Stimulated activated naive CD8-positive, alpha-beta T cell treated with anti-CD3 and anti-CD28 coated beads, Interleukin-15, Interleukin-2, amounts not matched to agents 100 ng/mL and 50 ng/mL, for 24 hours (primary cell): ENCODE measurements around the gene PRKCQ.
"Not testable (repeated sequence)": the region's sequence is repeated elsewhere in the genome, so short reads cannot be mapped to it uniquely, and the experiment has no call there.

ENCODE experiments used
- H3K27ac Mint-ChIP-seq: one replicate; pipeline ENCODE4 v1.8.0; 2021; ENCODE audit warnings: mild to moderate bottlenecking, mixed read lengths
- H3K27me3 Mint-ChIP-seq: one replicate; pipeline ENCODE4 v1.8.0; 2021; ENCODE audit warnings: mixed read lengths
- H3K36me3 Mint-ChIP-seq: one replicate; pipeline ENCODE4 v1.8.0; 2021; ENCODE audit warnings: low read depth, mixed read lengths
- H3K4me1 Mint-ChIP-seq: one replicate; pipeline ENCODE4 v1.8.0; 2021; ENCODE audit warnings: low read depth, mixed read lengths
- H3K4me3 Mint-ChIP-seq: one replicate; pipeline ENCODE4 v1.8.0; 2021; ENCODE audit warnings: mild to moderate bottlenecking, mixed read lengths
- H3K9me3 Mint-ChIP-seq: one replicate; pipeline ENCODE4 v1.8.0; 2021; ENCODE audit warnings: mixed read lengths

The PRKCQ gene

DNA sequence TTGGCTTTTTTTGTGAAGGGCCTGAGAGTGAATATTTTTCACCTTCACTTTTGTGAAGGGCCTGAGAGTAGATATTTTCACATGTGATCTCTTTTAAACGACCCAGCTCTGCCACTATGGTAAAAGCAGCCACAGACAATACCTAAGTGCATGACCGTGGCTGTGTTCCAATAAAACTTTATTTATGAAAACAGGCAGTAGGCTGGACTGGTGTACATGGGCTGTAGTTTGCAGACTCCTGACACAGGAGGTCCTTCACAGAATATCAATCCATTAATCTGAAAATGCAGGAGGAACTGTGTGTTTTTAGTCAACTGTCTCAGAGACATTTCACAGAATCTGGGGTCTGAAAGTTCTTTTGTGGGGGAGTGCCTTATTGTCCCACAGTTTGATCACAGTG lies 186.9 kb downstream of the PRKCQ start:
- Mint-ChIP-seq H3K4me1 (peaks cover 16% of the 10 kb centered on the region), H3K27ac (no peak overlapping the region), H3K36me3 (peaks cover 10% of the 10 kb centered on the region)

DNA sequence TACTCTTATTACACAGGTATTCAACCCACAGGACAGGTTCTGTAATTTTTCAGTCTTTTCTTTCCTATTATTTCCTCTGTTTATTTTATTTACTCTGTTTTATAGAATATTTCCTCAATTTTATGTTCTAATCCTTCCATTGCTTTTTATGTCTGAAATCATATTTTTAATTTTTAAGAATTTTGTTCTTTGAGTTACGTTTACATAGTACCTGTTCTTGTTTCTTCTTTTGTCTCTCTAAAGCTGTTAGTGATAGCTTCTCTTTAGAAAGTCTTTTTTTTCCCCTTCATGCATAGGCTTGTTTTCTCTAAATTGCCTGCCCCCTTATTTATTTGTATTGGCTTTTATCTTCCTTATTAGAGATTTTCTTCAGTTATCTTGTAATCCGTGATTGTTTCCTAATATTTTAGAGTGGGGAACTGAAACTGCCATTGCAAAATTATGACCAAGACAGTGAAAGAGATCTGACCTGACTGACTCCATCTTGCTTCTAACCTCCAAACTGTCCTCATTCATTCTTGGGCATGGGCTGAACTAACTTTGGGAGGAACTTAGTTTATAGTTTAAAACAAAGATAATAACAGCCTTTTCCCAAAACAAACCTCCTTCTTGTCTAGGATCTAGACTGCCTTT lies 189.7 kb downstream of the PRKCQ start:
- H3K4me3 Mint-ChIP-seq = no peak overlapping the region
- H3K4me1 Mint-ChIP-seq = peaks cover 19% of the 10 kb centered on the region
- H3K27me3 Mint-ChIP-seq = no peaks in the 10 kb centered on the region
- peaks cover 10% of the 10 kb centered on the region for H3K36me3 Mint-ChIP-seq
- no peak overlapping the region for H3K27ac Mint-ChIP-seq
- H3K9me3 Mint-ChIP-seq = peaks cover 13% of the 10 kb centered on the region

More for the DNA sequence above, 186.9 kb downstream of the PRKCQ start:
- H3K9me3 Mint-ChIP-seq = peaks cover 10% of the 10 kb centered on the region
- no peak overlapping the region for H3K4me3 Mint-ChIP-seq
- H3K27me3 Mint-ChIP-seq = no peaks in the 10 kb centered on the region

DNA sequence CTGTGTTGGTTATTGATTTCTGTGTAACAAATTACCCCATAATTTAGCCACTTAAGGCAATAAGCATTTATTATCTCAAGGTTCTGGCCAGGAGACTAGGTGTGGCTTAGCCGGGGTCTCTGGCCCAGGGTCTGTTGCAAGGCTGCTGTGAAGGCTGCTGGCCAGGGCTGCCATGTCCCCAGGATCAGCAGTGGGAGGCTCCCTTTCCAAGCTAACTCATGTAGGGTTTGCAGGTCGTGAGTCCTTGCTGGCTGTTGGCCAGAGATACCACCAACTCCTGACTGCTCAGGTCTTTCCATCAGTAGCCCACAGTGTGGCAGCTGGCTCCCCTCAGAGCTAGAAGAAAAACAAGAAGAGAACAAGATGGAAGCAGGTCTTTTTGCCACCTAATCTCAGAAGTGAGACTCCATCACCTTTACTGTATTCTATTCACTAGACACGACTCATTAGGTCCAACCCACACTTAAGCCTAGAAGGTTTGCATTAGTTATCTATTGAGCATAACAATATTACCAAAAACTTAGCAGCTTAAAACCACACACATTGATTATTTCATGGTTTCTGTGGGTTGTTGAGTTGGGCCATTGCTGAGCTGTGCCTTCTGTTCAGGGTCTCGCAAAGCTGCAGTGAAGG lies 191.7 kb downstream of the PRKCQ start:
- Mint-ChIP-seq H3K4me1 (peaks cover 21% of the 10 kb centered on the region), H3K9me3 (peaks cover 13% of the 10 kb centered on the region), H3K27me3 (no peaks in the 10 kb centered on the region), H3K36me3 (peaks cover 10% of the 10 kb centered on the region), H3K4me3 (no peak overlapping the region), H3K27ac (no peak overlapping the region)

- no peak overlapping the region for H3K4me3 Mint-ChIP-seq
- peaks cover 13% of the 10 kb centered on the region for H3K9me3 Mint-ChIP-seq
- H3K36me3 Mint-ChIP-seq = peaks cover 10% of the 10 kb centered on the region
- H3K4me1 Mint-ChIP-seq = peaks cover 35% of the 10 kb centered on the region
- H3K27ac Mint-ChIP-seq = no peak overlapping the region
- H3K27me3 Mint-ChIP-seq = no peaks in the 10 kb centered on the region
These were observed 193.1 kb downstream of the PRKCQ start for GRCh38 chr10:6386960-6387359.

DNA sequence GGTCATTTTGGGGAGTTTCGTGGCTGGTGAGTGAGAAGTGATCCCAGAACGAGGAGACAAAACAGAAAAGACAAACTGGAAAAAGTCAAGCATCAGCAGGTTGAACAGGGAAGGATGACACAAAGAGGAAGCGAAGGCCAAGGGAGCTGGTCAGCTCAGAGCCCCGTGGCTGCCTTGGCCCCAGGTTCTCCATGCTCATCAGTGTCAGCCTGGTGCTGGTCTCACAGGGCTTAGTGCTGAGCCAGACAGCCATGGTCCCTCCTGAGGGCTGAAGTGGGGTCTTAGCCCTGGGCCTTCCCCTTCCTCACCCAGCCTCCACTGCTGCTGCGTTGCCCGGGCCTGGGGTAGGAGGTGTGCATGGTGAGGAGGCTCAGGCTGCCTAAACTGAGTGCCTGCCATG lies 193.7 kb downstream of the PRKCQ start:
- Mint-ChIP-seq H3K36me3 (peaks cover 12% of the 10 kb centered on the region), H3K4me3 (no peak overlapping the region), H3K9me3 (peaks cover 18% of the 10 kb centered on the region), H3K27ac (no peak overlapping the region), H3K4me1 (peaks cover 41% of the 10 kb centered on the region), H3K27me3 (no peaks in the 10 kb centered on the region)

GRCh38 chr10:6385665-6386064 lies 194.4 kb downstream of the PRKCQ start:
- no peak overlapping the region for H3K27ac Mint-ChIP-seq
- H3K9me3 Mint-ChIP-seq = peaks cover 25% of the 10 kb centered on the region
- peaks cover 45% of the 10 kb centered on the region for H3K4me1 Mint-ChIP-seq
- H3K27me3 Mint-ChIP-seq = no peaks in the 10 kb centered on the region
- H3K4me3 Mint-ChIP-seq = no peak overlapping the region
- peaks cover 15% of the 10 kb centered on the region for H3K36me3 Mint-ChIP-seq

DNA sequence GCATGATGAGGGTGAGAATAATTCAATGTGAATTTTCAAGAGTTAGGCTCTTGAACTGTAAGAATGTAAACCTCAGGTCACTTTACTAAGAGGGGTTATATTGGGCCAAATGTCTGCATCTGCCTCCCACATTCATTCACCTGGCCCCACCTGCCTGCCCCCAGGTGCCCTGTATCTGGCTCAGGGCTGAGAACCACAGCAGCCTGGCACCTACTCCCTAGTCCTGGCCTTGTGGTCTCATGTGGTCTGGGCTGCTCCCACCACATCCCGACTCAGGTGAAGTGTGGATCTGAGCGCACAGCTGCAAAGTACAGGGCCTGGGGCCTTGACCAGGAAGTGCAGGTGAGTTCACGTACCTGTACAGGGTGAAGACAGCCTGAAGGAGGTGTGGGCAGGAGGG lies 195.2 kb downstream of the PRKCQ start:
- H3K4me1 Mint-ChIP-seq = peaks cover 45% of the 10 kb centered on the region
- peaks cover 20% of the 10 kb centered on the region for H3K36me3 Mint-ChIP-seq
- H3K4me3 Mint-ChIP-seq = no peak overlapping the region
- H3K9me3 Mint-ChIP-seq = peaks cover 25% of the 10 kb centered on the region
- no peaks in the 10 kb centered on the region for H3K27me3 Mint-ChIP-seq
- H3K27ac Mint-ChIP-seq = no peak overlapping the region

- Mint-ChIP-seq H3K27ac (no peak overlapping the region), H3K4me1 (peaks cover 38% of the 10 kb centered on the region), H3K9me3 (peaks cover 27% of the 10 kb centered on the region), H3K4me3 (no peak overlapping the region), H3K36me3 (peaks cover 25% of the 10 kb centered on the region), H3K27me3 (no peaks in the 10 kb centered on the region)
These were observed 196.0 kb downstream of the PRKCQ start for GRCh38 chr10:6384031-6384430.

DNA sequence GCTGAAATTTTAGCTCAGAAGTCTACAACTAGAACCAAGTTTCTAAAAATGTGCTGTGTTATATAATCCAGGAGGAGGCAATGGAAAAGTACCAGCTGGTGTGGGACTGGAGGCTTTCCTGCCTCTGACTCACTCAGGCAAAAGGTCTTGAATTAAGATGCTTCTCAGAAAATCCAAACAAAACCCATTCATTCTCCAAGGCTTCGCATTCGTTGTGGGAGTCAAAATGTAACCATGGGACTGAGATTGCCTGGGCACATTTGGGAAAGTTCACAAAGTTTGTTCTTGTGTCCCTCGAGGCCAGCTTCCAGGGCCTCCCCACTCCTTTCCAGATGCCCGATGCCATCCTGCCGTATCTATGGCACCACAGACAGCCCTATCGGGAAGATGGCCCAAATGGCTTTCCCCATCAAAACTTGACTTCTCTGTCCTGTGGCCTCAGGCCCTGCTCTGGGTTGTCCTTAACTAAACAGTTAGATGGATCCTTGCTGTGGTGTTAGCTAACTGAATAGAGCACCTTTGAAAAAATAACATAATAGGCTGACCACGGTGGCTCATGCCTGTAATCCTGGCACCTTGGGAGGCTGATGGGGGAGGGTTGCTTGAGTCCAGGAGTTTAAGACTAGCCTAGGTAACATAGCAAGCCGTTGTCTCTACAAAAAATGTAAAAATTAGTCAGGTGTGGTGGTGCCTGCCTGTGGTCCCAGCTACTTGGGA lies 196.8 kb downstream of the PRKCQ start:
- Mint-ChIP-seq H3K27ac (peak overlapping the region; percentile 37), H3K27me3 (no peaks in the 10 kb centered on the region), H3K36me3 (peaks cover 30% of the 10 kb centered on the region), H3K4me3 (no peak overlapping the region), H3K4me1 (peaks cover 30% of the 10 kb centered on the region), H3K9me3 (peaks cover 27% of the 10 kb centered on the region)

DNA sequence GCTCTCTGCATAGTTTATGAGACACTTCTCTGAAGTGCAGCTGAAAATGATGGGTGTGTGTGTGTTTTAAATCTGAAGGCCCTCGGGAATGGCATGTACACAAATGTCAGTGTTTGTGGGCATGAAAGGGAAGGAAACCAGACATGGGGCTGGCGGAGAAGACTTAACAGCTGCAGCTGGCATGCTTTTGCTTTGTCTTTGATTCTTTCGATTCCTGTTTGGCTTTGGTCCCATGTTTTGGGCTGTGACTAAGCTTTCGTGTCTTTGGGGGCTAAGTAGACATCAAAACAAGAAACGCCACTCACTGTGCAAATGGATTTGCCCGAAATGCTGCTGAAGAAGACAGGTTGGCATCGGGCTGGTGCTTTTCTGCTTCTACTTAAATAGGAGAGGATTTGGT lies 198.0 kb downstream of the PRKCQ start:
- H3K4me3 Mint-ChIP-seq = peak overlapping the region; percentile 68
- H3K36me3 Mint-ChIP-seq = peaks cover 33% of the 10 kb centered on the region
- peak overlapping the region; percentile 33 for H3K27ac Mint-ChIP-seq
- peaks cover 23% of the 10 kb centered on the region for H3K9me3 Mint-ChIP-seq
- peaks cover 26% of the 10 kb centered on the region for H3K4me1 Mint-ChIP-seq
- H3K27me3 Mint-ChIP-seq = no peaks in the 10 kb centered on the region

GRCh38 chr10:6380478-6380877 lies 199.6 kb downstream of the PRKCQ start:
- peaks cover 33% of the 10 kb centered on the region for H3K36me3 Mint-ChIP-seq
- not testable (repeated sequence) for H3K27me3 Mint-ChIP-seq, H3K4me3 Mint-ChIP-seq, H3K27ac Mint-ChIP-seq
- peaks cover 23% of the 10 kb centered on the region for H3K9me3 Mint-ChIP-seq
- H3K4me1 Mint-ChIP-seq = peaks cover 26% of the 10 kb centered on the region

DNA sequence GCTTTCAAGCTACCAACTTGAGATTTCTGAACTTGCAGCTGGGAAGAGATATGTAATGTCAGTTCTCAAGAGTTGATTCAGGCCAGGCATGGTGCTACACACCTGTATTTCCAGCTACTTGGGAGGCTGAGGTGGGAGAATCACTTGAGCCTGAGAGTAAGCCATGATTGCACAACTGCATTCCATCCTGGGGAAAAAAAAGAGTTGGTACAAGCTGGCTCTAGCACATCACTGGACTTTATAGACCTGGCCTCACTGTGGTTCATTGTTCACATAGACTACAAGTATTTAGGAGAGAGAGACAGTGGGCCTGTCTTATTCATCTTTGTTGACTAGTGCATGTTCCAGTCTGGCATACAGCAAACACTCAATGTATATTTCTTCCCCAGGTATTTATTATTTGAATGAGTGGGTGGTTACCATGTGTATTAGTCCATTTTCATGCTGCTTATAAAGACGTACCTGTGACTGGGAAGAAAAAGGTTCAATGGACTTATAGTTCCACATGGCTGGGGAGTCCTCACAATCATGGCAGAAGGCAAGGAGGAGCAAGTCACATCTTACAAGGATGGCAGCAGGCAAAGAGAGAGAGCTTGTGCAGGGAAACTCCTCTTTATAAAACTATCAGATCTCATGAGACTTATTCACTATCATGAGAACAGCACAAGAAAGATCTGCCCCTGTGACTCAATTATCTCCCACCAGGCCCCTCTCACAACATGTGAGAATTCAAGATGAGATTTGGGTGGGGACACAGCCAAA lies 200.9 kb downstream of the PRKCQ start:
- H3K27me3 Mint-ChIP-seq = no peaks in the 10 kb centered on the region
- H3K27ac Mint-ChIP-seq = no peak overlapping the region
- H3K36me3 Mint-ChIP-seq = peaks cover 33% of the 10 kb centered on the region
- peaks cover 23% of the 10 kb centered on the region for H3K9me3 Mint-ChIP-seq
- H3K4me1 Mint-ChIP-seq = peaks cover 26% of the 10 kb centered on the region
- no peak overlapping the region for H3K4me3 Mint-ChIP-seq
